Measurements from ENCODE around the gene SEPTIN10.
"Not testable (repeated sequence)": the region's sequence is repeated elsewhere in the genome, so short reads cannot be mapped to it uniquely, and the experiment has no call there.

Gene SEPTIN10

GRCh38 chr2:109633284-109633961 lies 19.7 kb upstream of the SEPTIN10 start:
- FAIRE-seq: no peak

GRCh38 chr2:109632158-109632789 lies 18.5 kb upstream of the SEPTIN10 start:
- no peak for FAIRE-seq

GRCh38 chr2:109631741-109632140 lies 18.0 kb upstream of the SEPTIN10 start:
- FAIRE-seq: no peak

GRCh38 chr2:109630441-109631430 lies 17.0 kb upstream of the SEPTIN10 start:
- no peak for FAIRE-seq

GRCh38 chr2:109629867-109630266 lies 16.1 kb upstream of the SEPTIN10 start:
- FAIRE-seq: no peak

GRCh38 chr2:109628321-109628720 lies 14.6 kb upstream of the SEPTIN10 start:
- FAIRE-seq: not testable (repeated sequence)

GRCh38 chr2:109624339-109624738 lies 10.6 kb upstream of the SEPTIN10 start:
- FAIRE-seq: no peak

GRCh38 chr2:109623923-109624322 lies 10.2 kb upstream of the SEPTIN10 start:
- no peak for FAIRE-seq

GRCh38 chr2:109623297-109623696 lies 9.5 kb upstream of the SEPTIN10 start:
- no peak for FAIRE-seq

GRCh38 chr2:109619032-109619615 lies 5.4 kb upstream of the SEPTIN10 start:
- FAIRE-seq: no peak

GRCh38 chr2:109616184-109616583 lies 2.4 kb upstream of the SEPTIN10 start:
- no peak for FAIRE-seq

GRCh38 chr2:109615637-109616144 lies 1.9 kb upstream of the SEPTIN10 start:
- no peak for FAIRE-seq

- FAIRE-seq: no peak
Measured at GRCh38 chr2:109614715-109615636, 1.2 kb upstream of the SEPTIN10 start.

GRCh38 chr2:109613081-109613921 lies 465 bp downstream of the SEPTIN10 start:
- FAIRE-seq: no peak

- FAIRE-seq: no peak
Measured at GRCh38 chr2:109611467-109612095, 2.2 kb downstream of the SEPTIN10 start.

GRCh38 chr2:109609352-109610024 lies 4.3 kb downstream of the SEPTIN10 start:
- no peak for FAIRE-seq

GRCh38 chr2:109607766-109608165 lies 6.0 kb downstream of the SEPTIN10 start:
- no peak for FAIRE-seq

GRCh38 chr2:109604597-109604996 lies 9.2 kb downstream of the SEPTIN10 start:
- FAIRE-seq: no peak

GRCh38 chr2:109602617-109603188 lies 11.1 kb downstream of the SEPTIN10 start:
- no peak for FAIRE-seq

Measured in A204.1 (cell line).